Fibroblast of pulmonary artery (primary cell): ENCODE measurements around the gene FAM135A.
A peak's percentile ranks its signal among the peaks of the same experiment; 100 is the strongest.
"Not testable (repeated sequence)": the region's sequence is repeated elsewhere in the genome, so short reads cannot be mapped to it uniquely, and the experiment has no call there.

ENCODE experiments used
- DNase-seq: peaks from one replicate; pipeline ENCODE4 v3.0.0-alpha.2; 2010; ENCODE audit warnings: low read depth
- H3K4me3 ChIP-seq: replicated peaks from 2 replicates; pipeline ENCODE4 v1.5.1; 2011; ENCODE audit warnings: low read depth, mild to moderate bottlenecking, control low read depth, low read length, moderate library complexity
- TF ChIP-seq, protein P1 (sequence below): IDR thresholded peaks from 2 replicates; pipeline ENCODE4 v1.5.1; 2011; ENCODE audit warnings: mild to moderate bottlenecking, control low read depth, low read length, inconsistent platforms; ENCODE audit errors: missing control alignments

FAM135A gene

DNA sequence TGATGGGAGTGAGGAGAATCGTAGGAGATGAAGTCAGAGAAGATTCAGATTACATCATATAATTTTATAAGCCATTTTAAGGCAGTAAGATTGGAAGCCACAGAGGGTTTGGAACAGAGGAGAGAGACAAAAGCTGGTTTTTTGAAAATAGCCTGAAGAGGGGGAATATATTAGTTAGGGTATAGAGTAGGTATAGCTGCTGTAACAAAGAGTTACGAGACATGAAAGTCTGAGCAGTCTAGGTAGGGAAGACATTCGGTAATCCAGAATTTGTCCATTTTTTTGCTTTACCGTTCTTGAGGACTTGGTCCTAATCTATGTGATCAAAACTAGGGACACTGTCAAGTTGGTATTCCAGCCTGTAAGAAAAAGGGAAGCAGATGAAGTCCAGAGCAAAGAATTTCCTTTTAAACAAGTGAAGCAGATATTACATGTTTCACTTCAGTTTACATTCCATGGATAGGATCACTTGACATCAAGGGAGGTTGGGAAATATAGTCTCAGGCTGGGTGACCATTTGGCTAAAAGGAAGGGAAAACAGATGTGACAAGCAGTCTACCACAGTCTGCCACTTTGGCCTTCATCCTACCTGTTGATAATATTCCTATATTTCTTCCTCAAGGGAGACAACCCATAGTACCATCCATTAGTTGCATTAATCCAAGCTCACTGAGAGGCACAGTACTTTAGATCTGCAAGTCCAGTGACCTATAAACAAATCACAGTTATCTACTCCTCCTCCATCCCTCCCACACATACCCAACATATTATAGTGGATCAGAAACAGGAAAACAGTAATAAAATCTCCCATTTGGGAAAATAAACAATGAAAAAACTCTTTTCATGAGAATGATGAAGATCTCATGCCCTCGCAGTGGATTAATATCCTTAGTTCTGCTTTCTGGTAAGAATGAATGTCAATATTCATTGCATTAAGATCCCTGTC lies 10.2 kb downstream of the FAM135A start:
- H3K4me3 ChIP-seq = no peak overlapping the region
- TF ChIP-seq, protein P1, sequence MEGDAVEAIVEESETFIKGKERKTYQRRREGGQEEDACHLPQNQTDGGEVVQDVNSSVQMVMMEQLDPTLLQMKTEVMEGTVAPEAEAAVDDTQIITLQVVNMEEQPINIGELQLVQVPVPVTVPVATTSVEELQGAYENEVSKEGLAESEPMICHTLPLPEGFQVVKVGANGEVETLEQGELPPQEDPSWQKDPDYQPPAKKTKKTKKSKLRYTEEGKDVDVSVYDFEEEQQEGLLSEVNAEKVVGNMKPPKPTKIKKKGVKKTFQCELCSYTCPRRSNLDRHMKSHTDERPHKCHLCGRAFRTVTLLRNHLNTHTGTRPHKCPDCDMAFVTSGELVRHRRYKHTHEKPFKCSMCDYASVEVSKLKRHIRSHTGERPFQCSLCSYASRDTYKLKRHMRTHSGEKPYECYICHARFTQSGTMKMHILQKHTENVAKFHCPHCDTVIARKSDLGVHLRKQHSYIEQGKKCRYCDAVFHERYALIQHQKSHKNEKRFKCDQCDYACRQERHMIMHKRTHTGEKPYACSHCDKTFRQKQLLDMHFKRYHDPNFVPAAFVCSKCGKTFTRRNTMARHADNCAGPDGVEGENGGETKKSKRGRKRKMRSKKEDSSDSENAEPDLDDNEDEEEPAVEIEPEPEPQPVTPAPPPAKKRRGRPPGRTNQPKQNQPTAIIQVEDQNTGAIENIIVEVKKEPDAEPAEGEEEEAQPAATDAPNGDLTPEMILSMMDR = no peak
- DNase-seq = peak; percentile 49

- no peak overlapping the region for H3K4me3 ChIP-seq
- TF ChIP-seq, protein P1 = no peak
- DNase-seq = no peak
These were observed 11.0 kb downstream of the FAM135A start for GRCh38 chr6:70424291-70424690.

GRCh38 chr6:70436320-70436719 lies 23.0 kb downstream of the FAM135A start:
- DNase-seq = no peak
- H3K4me3 ChIP-seq = no peak overlapping the region
- TF ChIP-seq, protein P1 = no peak

DNA sequence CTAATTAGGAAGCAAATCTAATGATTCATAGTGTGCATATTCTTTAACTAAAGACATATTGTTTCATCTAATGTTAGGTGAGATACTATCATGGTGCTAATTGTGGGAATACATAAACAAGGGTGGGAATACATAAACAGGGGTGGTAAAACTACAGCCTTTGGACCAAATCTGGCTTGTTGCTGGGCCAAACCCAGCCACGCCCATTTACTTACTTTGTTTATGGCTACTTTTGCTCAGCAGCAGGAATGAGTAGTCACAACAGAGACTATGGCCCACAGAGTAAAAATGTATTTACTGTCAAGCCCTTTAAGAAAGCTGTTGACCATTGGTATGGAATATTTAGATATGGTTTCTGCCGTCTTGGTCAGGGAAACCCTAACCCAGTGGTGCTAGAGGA lies 31.7 kb downstream of the FAM135A start:
- TF ChIP-seq, protein P1 = no peak
- DNase-seq = no peak
- H3K4me3 ChIP-seq = no peak overlapping the region

DNA sequence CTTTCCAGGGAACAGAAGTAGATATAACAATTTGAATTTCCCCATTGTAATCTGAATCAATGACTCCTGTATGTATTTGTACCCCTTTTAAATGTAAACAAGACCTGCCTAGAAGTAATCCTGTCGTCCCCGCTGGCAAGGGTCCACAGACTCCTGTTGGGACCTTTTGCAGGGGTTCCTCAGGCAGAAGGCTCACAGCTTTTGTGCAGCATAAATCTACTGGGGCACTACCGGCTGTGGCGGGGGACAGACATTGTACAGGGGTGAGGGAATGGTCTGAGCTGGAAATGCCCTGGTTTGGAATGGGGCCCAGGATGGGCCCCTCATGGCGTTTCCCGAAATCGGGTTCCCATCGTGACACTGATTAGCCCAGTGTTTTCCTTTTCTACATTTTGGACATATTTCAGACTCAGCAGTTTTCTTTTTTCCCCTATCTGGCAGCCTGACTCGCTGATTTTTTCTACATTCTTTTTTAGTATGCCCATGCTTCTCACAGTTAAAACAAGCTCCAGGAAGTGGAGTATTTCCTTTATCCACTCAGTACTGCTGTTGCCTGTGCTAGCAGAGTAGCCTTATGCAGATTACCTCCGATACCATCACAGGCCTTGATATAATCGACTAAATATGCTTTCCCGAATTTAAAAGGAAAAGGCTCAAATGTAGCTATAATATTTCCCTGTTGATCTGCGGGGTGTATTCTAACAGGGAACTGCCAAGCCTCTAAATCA lies 34.2 kb downstream of the FAM135A start:
- H3K4me3 ChIP-seq, DNase-seq: not testable (repeated sequence)

- H3K4me3 ChIP-seq, DNase-seq: not testable (repeated sequence)
These were observed 40.6 kb downstream of the FAM135A start for GRCh38 chr6:70453899-70454298.

GRCh38 chr6:70456735-70457134 lies 43.4 kb downstream of the FAM135A start:
- TF ChIP-seq, protein P1 = no peak
- DNase-seq = no peak
- H3K4me3 ChIP-seq = no peak overlapping the region
